GM19238 (cell line): ENCODE data around the gene SNORC.

Experiments used
- DNase-seq: peaks from one replicate; pipeline ENCODE4 v3.0.0; 2011; ENCODE audit warnings: low spot score; ENCODE audit not compliant: insufficient read length

The SNORC gene

GRCh38 chr2:232869138-232870017, 686 bp upstream of the SNORC start:
- DNase-seq = no peak

DNA sequence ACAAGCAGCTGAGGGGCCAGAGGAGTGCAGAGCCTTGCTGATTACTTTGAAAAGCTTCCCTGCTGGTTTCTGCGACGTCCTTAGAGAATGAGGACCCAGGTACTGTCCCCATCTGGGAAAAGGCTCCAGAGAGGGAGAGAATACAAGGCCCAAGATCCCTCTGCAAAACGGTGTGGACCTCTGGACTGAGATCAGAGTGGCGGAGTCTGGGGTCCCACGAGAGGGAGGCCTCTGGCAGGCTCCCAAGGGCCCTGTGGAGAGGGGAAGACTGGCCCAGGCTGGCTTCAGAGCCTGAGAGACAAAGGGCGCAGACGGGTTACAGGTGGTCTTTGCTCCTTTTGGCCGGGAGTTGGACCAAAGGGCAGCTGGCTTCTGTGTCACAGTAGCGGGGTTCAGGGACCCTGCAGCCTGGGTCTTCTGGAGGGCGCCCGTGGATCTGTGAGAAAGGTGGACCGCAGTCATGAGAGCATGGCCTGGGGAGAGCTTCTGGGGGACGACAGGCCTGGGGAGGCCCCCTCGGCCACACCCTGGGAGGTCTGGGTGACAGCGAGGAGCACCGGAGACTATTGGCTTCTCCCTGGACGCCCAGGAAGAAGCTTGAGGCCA, 805 bp downstream of the SNORC start:
- DNase-seq = no peak

DNA sequence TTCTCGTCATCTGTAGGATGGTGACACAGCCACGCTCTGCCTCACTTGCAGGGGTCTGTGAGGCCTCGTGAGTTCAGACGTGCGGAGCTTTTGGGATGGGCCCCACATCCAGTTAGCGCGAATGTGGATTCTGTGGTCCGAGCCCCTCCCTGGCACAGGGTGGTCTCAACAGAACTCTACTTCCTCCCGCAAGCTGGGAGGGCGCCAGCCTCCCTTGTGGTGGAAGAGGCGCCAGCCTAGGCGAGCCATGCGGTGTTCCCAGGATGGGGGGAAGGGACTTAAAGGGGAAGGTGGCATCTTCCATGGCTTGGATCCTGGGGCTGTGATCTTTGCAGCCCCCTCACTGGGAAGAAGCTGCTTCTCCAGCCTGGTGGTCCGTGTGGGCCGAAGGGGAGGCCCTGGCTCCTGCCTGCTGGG, 1.4 kb downstream of the SNORC start:
- DNase-seq = no peak

GRCh38 chr2:232871835-232872736, 2.0 kb downstream of the SNORC start:
- no peak for DNase-seq

- no peak for DNase-seq
Observed at GRCh38 chr2:232872826-232873225, 2.8 kb downstream of the SNORC start.

DNA sequence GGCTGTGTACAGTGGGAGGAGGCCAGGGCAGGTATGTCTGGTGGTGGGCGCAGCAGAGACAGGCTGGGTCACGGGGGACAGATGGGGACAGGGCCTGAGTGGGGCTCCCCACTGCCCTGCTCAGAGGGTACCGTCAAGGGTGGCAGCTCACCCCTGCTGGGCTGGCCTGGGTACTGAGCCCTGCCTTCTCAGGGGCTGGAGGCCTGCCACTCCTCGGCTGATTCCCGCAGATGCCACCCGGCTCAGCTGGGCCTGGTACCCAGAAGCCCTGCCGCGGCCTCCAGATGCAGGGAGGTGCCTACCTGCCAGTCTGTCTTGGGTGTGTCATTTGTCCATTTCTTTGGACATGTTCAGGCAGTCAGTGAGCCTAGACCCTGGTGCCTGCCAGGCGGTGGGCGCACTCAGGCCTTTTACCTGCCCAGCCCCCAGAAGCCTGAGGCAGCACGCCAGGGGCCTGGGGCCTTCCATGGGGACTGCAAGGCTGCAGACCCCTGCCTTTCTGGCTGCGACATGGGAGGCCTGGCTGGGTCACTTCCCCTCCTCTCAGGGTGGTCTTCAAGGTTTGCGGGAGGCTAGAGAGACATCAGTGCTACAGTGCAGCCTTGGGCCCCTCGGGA, 3.3 kb downstream of the SNORC start:
- no peak for DNase-seq

GRCh38 chr2:232873909-232874641, 4.0 kb downstream of the SNORC start:
- DNase-seq = no peak

- no peak for DNase-seq
Observed at GRCh38 chr2:232874677-232875223, 4.7 kb downstream of the SNORC start.

DNA sequence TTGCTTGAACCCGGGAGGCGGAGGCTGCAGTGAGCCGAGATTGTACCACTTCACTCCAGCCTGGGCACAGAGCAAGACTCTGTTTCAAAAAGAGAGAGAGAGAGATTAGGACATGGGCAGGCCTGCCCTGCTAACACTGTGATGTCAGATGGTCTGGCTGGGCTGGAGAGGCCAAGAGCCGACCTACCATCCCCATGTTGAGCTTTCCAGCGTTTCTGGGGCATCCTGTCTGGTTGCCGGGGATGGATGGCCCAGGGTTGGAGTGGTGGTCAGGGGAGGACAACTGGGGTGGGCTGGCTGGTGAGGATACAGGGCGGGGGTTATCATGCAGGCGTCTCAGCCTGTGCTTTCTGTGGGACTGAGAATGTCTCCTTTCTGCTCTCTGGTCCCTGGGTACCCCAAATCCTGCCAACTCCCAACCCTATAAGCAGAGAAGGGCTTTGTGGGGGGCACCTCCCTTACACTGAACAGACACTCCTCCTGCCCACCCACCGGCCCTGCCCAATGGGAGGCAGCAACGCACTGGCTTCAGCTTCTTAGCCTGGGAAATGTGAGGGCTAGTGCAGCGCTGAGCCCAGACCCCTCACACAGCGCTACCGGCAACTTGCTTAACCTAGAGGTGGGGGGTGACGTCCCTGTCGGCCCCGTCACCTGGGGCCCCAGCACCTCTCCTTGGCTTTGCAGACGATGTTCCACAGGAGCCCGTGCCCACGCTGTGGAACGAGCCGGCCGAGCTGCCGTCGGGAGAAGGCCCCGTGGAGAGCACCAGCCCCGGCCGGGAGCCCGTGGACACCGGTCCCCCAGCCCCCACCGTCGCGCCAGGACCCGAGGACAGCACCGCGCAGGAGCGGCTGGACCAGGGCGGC, 5.4 kb downstream of the SNORC start:
- DNase-seq = no peak

- peak; percentile 28 for DNase-seq
Observed at GRCh38 chr2:232876161-232876977, 6.3 kb downstream of the SNORC start.

- no peak for DNase-seq
Observed at GRCh38 chr2:232876978-232877441, 6.9 kb downstream of the SNORC start.

DNA sequence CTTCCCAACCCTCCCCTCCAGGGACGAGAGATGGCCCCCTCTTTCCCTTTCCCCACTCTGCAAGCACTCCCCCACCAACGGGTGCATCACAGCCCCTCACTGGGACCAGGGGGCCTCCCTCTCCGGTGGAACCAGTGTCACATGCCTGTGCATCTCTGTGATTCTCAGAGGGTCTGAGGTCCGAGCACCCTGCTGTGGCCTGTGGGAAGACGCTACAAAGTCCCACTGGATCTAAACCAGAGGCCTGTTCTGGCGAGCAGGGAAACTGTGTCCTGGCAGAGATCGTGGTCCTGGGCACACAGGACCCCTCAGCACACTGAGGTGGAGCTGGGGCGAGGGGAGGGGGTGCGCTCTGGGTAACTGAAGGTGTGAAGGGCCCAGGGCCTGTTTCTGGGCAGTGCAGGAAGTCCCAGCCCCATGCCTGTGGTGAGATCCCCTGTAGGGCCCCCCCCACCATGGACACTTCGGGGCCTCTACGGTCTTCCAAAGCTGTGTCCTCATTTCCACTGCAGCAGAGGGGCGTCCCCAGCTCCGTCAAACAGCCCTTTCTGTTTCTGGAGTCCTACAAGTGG, 8.0 kb downstream of the SNORC start:
- no peak for DNase-seq

DNA sequence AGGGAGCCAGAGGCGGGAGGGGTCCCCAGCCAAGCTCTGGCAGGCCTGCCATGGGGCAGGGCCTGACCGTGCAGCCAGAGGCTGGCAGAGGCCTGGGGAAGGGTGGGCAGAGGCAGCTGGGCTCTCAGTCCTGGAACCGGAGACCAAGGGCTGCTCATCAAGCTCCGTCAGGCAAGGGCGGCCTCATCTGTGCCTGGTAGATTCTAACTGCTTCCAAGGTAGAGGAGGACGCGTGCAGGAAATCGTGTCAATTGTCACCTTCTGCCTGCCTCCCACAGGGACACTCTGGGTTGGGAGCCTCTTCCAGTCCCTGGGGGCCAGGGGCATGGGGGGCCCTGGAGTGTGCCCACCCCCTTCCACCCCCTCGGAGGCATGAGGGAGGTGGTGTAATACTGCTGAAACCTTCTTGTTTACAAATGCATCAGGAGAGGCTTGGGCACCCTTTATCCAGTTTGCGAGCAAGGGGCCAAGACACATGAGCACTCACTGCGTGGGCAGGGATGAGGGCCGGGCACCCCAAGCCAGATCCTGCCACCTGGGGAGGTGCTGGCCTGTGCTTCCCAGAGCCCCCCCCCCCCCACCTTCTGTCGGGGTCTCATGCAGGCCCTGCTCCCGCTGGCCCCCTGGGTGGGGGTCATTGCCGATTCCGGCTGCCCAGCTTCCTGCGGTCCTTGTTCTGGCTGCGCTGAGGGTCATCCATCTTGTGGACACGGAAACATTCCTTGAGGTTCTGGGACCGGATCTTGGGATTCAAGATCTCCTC, 9.0 kb downstream of the SNORC start:
- no peak for DNase-seq

DNA sequence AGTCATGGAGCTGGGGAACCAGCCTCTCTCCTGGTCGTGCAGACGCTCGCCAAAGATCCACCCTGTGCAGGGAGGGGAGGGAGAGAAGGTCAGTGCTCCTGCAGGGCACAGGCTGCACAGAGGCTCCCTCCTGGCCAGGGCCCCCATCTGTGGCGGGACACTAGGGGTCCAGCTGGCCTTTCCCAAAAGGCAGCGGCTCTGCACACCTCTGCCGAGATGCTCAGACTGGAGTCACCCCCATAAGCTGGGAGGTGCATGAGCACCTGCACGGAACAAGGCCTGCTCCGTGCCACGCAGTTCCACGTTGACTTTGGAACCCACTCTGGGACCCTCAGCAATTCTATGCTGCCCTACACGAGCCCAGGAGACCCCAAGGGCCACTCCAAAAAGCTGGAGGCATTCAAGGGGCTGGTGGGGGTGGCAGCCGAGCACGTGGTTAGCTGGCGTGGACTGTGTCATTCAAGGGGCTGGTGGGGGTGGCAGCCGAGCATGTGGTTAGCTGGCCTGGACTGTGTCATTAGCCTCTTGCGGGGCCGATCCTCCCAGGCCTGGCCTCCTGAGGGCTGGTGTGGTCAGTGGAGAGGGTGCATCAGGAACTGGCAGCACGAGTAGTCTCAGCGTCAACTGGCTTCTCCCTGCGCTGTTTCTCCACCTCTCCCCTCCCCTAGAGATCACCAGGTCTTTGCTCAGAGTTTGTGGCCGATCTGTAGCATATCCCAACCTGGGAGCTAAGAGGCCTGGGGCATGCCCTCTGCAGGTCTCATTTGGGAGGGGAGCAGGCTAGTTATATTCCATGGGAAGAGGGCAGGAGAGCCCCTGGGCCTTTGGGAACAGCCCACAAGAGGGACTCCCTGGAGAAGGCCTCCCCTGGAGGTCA, 9.8 kb downstream of the SNORC start:
- no peak for DNase-seq

GRCh38 chr2:232880764-232881351, 10.8 kb downstream of the SNORC start:
- no peak for DNase-seq

DNA sequence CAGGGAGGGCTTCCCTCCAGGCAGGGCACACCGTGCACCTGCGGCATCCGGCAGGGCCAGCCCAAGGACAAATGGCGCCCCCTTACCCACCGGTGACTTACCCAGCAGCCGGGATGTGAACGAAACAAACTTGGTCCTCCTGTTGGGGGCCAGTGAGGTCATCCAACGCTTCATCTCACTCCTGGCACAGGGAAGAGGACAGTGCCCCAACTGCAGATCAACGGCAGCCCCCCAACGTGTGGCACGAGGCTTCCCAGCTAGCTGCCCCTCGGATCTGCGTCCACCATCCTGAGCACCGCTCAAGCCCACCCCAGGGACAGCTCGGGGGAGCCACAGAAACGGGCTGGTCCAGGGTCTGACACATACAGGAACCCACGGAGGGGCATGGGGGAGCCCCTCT, 12.0 kb downstream of the SNORC start:
- DNase-seq = no peak
